Erythroblast (primary cell): ENCODE results near the gene PCDH1.

Experiments
- GATA1 ChIP-seq: IDR thresholded peaks from 2 replicates; pipeline ENCODE4 v1.6.1; 2011; ENCODE audit warnings: low read depth, mild to moderate bottlenecking, control low read depth, low read length, moderate library complexity
- POLR2A ChIP-seq: IDR thresholded peaks from 2 replicates; pipeline ENCODE4 v1.6.1; 2011; ENCODE audit warnings: mild to moderate bottlenecking, low read length

GRCh38 chr5:141910271-141910673, 32.1 kb upstream of the PCDH1 start:
- TF ChIP-seq POLR2A = no peak
- TF ChIP-seq GATA1 = no peak
